GM18858 (cell line): ENCODE results near the gene PAPPA.

Source experiments
- ATAC-seq: cut with Tn5 transposase; IDR thresholded peaks from one replicate; pipeline ENCODE4 v1.9.1; 2021; ENCODE audit not compliant: unreplicated experiment

The PAPPA gene

GRCh38 chr9:116230051-116230632 is 76.6 kb downstream of the PAPPA start:
- ATAC-seq: no peak

- ATAC-seq: no peak
Observed at GRCh38 chr9:116232424-116233159, 79.0 kb downstream of the PAPPA start.

- ATAC-seq: no peak
Observed at GRCh38 chr9:116233160-116233530, 79.6 kb downstream of the PAPPA start.

GRCh38 chr9:116234081-116234480 is 80.5 kb downstream of the PAPPA start:
- ATAC-seq: no peak

- ATAC-seq: no peak
Observed at GRCh38 chr9:116236979-116237378, 83.4 kb downstream of the PAPPA start.

- no peak for ATAC-seq
Observed at GRCh38 chr9:116237456-116237855, 83.9 kb downstream of the PAPPA start.

- no peak for ATAC-seq
Observed at GRCh38 chr9:116238225-116238624, 84.6 kb downstream of the PAPPA start.

GRCh38 chr9:116238776-116239340 is 85.3 kb downstream of the PAPPA start:
- no peak for ATAC-seq

GRCh38 chr9:116243708-116244107 is 90.1 kb downstream of the PAPPA start:
- no peak for ATAC-seq

- no peak for ATAC-seq
Observed at GRCh38 chr9:116247284-116247683, 93.7 kb downstream of the PAPPA start.

GRCh38 chr9:116247791-116248374 is 94.3 kb downstream of the PAPPA start:
- no peak for ATAC-seq

GRCh38 chr9:116250891-116251290 is 97.3 kb downstream of the PAPPA start:
- no peak for ATAC-seq

- ATAC-seq: no peak
Observed at GRCh38 chr9:116251366-116251765, 97.8 kb downstream of the PAPPA start.

GRCh38 chr9:116260531-116260930 is 106.9 kb downstream of the PAPPA start:
- ATAC-seq: no peak

- ATAC-seq: no peak
Observed at GRCh38 chr9:116262448-116262847, 108.9 kb downstream of the PAPPA start.

GRCh38 chr9:116264361-116264760 is 110.8 kb downstream of the PAPPA start:
- no peak for ATAC-seq

GRCh38 chr9:116267021-116267420 is 113.4 kb downstream of the PAPPA start:
- ATAC-seq: no peak

- ATAC-seq: no peak
Observed at GRCh38 chr9:116269250-116269649, 115.7 kb downstream of the PAPPA start.

- no peak for ATAC-seq
Observed at GRCh38 chr9:116270546-116270945, 117.0 kb downstream of the PAPPA start.

GRCh38 chr9:116271340-116271739 is 117.7 kb downstream of the PAPPA start:
- no peak for ATAC-seq

GRCh38 chr9:116271991-116272390 is 118.4 kb downstream of the PAPPA start:
- ATAC-seq: no peak

GRCh38 chr9:116274293-116274692 is 120.7 kb downstream of the PAPPA start:
- ATAC-seq: no peak
